GM21786 (cell line): ENCODE measurements around the gene COBLL1.

Source experiments
- ATAC-seq: cut with Tn5 transposase; IDR thresholded peaks from one replicate; pipeline ENCODE4 v1.9.1; 2021; ENCODE audit not compliant: unreplicated experiment

The COBLL1 gene

DNA sequence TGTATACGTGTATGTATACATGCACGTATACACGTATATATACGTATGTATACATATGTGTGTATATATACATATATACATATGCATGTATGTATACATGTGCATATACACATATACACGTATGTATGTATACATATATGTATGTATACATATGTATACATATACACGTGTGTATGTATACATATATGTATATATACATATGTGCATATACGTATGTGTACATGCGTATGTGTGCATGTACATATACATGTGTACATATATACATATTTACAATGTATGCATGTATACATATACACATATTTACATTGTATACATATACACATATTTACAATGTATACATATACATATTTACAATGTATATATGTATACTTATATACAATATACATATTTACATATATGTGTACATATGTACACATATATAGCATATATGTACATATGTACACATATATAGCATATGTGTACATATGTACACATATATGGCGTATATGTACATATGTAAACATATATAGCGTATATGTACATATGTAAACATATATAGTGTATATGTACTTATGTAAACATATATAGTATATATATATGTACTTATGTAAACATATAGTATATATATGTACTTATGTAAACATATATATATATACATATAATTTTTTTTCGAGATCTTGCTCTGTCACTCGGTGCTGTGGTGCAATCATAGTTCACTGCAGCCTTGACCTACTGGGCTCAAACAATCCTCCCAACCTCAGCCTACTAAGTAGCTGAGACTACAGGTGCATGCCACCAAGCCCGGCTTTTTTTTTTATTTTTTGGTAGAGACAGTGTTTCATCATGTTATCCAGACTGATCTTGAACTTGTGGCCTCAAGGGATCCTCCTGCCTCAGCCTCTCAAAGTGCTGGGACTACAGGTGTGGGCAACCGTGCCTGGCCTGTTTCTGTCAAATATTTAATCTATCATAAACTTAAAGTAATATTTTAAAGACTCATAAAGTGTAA lies 23.2 kb downstream of the COBLL1 start:
- ATAC-seq = no peak

DNA sequence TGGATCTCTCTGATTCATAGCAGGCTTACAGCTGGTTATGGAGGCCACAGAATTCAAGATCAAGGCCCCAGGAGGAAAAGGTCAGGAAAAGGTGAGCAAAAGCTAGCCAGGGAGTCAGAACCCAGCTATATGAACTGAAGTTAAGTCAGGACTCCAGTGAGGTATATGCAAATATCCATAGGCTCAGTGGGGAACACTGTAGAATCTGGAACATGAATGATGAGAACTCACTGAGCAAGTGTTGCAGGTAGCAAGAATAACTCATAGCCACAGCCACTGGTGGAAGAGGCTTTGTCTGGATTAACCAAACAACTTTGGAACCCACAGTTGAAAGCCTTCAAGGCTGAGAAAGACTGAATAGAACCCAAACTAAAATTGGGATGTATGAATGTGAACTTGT lies 24.7 kb downstream of the COBLL1 start:
- ATAC-seq = no peak

DNA sequence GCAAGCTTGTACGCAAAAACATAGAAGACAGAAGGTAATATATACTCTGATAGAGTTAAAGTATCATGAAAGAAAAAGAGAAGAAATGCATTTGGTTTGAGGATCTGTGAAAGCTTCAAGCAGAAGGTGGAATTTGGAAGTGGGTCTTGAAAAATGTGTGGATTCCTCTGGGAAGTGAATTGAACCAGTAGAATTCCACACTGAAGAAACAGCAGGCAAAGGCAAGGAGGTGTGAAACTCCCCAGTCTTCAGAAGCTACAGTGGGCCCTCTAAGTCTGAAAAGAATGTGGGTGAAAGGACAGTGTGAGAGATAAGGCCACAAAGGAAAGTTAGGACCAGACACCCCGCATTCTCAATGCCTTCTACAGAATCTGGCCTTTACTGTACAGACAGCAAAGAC lies 25.6 kb downstream of the COBLL1 start:
- no peak for ATAC-seq

- ATAC-seq = no peak
These were observed 26.4 kb downstream of the COBLL1 start for GRCh38 chr2:164815071-164815793.

DNA sequence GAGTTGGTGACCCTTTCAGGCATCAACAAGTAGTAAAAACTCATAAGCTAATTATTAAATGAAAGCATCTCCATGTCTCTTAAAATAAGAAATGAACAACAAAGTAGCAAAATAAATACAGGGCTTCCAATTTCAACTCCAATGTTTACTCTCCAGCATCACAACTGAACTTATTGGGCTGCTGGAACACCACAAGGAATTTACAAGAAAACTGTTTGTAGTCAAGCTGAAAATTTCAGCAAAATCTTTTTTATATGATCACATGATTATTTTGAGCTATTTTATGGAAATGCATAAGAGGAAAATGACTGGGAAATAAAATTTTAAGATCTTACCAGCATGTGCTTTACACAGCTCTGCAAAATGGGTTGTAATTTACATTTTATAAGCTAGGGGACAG lies 28.1 kb downstream of the COBLL1 start:
- ATAC-seq = no peak

DNA sequence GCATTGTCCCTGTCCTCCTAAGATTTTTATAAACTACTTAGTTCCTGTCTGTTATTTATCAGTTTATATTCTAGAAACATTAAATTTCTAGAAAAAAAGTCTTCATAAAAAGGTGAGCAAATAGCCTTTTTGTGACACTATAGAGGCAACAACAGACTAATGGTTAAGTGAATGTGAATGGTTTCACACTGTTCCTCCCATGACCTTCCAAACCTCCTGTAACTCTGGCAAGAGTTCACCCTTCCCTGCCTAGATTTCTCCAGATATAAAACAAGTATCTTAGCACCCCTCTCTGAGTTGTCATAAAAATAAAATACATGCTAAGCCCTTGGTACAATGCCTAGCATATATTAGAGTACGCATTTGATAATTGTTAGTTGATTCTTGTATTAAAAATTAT lies 29.2 kb downstream of the COBLL1 start:
- no peak for ATAC-seq

DNA sequence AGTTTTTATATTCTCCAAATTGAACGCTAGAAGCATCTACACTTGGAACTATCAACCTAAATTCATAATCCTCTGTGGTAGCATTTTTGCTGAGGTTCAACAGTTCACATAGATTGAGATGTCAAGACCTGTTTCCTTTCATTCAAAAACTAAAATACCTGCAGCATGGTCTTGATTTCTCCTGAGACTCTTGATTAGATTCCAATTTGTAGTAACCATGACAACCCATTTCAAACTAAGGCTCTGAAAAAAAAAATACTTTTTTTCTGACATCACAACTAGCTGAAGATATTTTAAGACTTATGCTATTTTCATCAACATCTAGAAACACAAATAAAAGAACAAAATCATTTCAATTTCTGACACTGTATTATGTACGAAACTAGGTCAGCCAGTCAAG lies 29.8 kb downstream of the COBLL1 start:
- ATAC-seq = no peak

- no peak for ATAC-seq
These were observed 30.8 kb downstream of the COBLL1 start for GRCh38 chr2:164810843-164811242.

DNA sequence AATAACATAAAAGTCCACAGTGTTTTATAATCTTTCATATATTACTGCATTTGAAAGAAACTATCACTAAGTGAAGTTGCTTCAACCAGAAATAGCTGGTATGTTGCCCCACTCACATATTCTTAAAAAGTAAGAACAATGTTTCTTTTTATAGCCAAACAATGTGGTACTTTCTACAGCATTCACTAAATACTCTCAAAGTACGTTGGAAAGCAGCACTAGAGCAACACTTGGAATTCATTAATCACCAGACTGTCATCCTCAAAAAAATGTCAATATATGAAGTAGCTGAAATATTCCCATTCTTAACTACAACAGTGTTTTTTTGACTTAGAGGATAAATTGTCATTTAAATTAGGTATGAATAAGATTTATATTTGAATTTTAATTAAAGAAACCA lies 32.8 kb downstream of the COBLL1 start:
- no peak for ATAC-seq

DNA sequence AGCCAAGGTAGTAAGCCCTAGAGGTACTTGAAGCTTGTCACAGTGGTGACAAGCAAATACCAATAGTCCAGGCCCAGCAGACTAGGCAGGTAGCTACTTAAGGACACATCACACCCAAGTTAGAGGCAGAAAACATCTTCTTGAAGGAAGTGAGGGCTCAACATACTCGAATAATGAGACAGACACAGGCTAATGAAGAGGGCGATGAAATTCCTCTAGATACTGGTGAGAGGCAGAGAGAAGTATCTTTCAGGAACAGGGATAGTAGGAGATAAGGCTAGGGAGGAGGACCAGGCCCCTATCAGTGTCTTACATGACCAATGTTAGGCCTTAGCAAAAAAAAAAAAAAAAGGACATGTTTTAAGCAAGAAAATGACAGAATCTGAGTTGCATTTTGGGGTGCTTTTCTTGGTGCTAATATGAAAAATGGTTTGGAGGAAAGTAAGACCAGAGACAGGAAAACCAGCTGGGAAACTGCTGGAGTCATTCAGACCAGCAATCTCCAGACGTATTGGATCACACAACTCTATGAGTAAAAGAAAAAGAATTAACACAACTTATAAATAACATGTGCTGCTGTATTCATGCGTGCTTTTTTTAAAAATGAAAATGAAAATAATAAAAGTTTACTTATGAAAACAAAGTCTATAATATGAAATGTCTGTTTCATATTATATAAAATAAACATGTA lies 37.7 kb downstream of the COBLL1 start:
- no peak for ATAC-seq

DNA sequence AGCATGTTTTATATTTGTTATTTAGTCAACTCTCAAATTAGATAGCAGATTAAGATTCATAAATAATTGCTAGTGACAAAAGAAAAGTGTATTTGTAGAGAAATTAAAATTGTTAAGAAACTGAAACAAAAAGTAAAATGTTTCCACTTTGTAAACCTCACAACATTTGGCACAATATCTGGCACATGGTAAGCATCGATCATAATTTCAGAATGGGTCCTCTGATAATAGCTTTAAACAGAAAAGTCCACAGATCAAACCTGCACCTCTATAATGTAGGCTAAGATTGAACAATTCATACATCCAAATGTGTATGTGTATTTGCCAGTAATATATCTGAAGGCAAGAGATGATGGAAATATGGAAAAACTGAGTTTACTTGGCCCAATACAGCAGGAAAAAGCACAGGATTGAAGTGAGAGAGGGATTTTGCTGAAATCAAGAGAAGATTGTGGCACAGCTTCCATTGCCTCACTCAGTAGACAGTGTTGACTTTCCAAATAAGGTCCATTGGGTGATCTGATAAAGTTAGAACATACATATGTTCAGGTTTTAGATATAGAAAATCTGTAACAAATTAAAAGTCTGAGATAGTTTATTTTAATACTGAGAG lies 39.4 kb downstream of the COBLL1 start:
- no peak for ATAC-seq

DNA sequence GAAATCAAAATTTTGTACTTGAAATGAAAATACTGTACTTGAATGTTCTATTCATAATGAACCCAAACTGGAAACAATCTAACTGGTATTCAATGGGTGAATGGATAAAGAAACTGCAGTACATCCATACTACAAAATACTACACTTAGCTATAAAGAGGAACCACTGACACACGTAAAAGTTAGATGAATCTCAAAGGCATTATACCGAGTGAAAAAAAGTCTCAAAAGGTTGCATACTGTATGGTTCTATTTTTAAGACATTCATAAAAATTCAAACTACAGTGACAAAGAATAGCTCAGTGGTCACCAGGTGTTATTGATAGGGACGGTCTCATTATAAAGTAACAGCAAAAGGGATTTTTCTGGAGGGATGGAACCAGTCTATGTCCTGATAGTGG lies 41.1 kb downstream of the COBLL1 start:
- ATAC-seq = no peak

- no peak for ATAC-seq
These were observed 44.0 kb downstream of the COBLL1 start for GRCh38 chr2:164797627-164798026.

DNA sequence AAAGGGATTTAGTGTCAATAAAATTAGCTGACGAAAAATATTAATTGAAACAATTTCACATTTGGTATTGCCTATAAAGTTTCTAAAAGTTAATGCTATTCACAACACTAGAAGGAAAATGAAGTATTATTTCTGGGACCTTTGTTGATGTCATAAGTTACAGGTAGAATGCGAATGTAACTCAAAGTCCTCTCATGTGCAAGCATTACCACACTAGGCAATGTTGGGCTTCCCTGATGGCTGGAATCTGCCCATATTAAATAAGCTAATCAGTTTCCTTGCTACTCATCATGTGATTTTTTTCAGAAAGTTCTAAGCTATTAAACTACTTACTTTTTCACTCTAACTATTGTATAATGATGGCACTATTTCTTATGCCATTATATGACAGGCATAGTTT lies 44.6 kb downstream of the COBLL1 start:
- no peak for ATAC-seq

GRCh38 chr2:164794432-164795231 lies 47.0 kb downstream of the COBLL1 start:
- no peak for ATAC-seq

DNA sequence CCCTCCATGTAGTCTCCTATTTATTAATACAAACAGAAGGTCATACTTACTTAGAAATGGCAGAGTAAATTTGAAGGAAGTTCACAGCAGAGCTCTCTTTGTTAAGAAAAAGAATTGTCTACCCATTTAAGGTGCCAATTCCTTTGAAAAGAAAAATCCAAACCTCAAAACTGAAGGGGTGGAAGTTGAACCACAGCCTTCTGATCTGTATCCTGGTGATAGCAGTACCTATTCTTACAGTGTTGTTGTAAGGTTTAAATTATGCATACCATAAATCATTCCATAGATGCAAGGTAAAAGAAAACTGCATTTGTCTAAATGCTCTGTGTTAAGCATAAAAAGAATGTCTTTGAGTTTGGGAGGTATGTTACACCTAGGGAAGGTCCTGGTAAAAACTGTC lies 47.6 kb downstream of the COBLL1 start:
- no peak for ATAC-seq

GRCh38 chr2:164793529-164793928 lies 48.1 kb downstream of the COBLL1 start:
- no peak for ATAC-seq

DNA sequence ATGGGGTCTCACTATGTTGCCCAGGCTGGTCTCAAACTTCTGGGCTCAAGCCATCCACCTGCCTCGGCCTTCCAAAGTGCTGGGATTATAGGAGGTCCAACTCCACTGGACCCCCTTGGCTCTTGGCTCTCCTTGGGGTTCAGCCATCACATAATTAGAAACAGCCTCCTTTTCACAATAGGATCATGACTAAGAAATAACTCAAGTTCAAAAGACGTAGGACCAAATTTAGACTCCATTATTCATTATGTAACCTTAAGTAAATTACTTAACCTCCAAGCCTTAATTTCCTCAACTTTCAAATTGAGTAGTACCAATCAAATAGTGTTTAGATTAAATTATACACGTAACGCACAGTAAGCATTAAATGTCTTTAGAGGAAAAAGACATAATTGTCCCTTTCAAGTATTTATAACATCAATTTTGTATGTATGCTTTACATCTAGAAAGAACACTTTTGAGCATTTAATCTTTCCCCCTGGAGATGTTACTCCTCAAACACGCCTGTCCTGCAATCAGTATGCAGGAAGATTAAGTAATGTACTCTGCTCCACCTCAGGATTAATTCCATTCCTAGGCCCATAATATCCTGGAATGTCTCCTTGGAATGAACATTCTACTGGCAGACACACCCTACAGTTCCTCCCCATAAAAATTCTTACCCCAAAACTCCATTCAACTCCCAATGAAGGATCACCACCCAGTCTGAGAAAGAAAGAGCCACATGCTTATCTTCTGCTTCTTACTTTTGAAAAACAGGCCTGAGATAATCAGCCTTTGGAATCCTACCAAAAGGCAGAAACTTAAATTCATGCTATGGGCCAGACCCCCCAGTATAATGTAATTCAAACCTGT lies 49.1 kb downstream of the COBLL1 start:
- ATAC-seq = no peak

GRCh38 chr2:164789968-164790367 lies 51.7 kb downstream of the COBLL1 start:
- ATAC-seq = no peak
